ENCODE results near the gene NDUFV2.
"Not testable (repeated sequence)": the region's sequence is repeated elsewhere in the genome, so short reads cannot be mapped to it uniquely, and the experiment has no call there.

The NDUFV2 gene

DNA sequence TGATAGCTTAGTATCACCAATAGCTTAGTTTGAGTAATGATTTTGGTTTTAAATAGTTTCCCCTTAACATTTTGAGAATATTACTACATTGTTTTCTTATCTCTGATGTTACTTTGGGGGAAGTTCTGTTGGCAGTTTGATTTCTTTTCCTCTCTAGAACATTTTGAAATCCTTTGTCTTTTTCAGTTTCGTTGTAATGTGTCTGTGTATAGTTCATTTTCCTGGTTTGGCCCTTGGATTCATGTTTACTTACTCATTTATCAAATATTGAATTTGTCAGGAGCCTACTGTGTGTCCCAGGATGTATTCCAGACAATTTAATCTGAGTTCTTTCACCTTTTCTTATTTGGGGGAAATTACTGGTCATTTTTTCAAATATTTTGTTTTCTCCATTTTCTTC is 50.8 kb downstream of the NDUFV2 start:
- no peak for DNase-seq (ENCODE audit: low spot score)
- TF ChIP-seq, protein P1, sequence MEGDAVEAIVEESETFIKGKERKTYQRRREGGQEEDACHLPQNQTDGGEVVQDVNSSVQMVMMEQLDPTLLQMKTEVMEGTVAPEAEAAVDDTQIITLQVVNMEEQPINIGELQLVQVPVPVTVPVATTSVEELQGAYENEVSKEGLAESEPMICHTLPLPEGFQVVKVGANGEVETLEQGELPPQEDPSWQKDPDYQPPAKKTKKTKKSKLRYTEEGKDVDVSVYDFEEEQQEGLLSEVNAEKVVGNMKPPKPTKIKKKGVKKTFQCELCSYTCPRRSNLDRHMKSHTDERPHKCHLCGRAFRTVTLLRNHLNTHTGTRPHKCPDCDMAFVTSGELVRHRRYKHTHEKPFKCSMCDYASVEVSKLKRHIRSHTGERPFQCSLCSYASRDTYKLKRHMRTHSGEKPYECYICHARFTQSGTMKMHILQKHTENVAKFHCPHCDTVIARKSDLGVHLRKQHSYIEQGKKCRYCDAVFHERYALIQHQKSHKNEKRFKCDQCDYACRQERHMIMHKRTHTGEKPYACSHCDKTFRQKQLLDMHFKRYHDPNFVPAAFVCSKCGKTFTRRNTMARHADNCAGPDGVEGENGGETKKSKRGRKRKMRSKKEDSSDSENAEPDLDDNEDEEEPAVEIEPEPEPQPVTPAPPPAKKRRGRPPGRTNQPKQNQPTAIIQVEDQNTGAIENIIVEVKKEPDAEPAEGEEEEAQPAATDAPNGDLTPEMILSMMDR (IDR thresholded peaks at IDR 0.05; ENCODE audit: extremely low read depth, missing control alignments) = no peak

DNA sequence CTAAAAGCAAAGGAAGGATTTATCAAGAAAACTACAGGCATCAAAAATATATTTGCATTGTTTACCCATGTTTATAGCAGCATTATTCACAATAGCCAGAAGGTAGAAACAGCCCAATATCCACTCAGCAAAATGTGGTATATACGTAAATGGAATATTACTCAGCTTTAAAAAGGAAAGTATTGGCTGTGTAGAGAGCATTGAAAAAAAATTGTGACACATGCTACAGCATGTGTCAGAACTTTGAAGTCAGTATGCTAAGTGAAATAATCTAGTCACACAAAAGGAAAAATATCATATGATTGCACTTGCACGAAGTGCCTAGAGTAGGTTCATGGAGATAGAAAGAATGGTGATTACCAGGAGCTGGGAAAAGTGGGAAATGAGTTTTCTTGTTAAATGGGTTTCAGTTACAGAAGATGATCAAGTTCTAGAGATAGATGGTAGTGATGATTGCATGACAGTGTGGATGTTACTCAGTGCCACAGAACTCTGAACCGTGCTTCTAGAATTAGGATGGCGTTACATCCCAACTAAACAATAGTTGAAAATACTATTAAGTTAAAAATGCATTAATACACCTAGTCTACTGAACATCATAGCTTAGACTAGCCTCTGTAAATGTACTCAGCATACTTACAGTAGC is 54.2 kb downstream of the NDUFV2 start:
- no peak for DNase-seq (ENCODE audit: low spot score)
- TF ChIP-seq, protein P1 (IDR thresholded peaks at IDR 0.05; ENCODE audit: extremely low read depth, missing control alignments) = no peak

DNA sequence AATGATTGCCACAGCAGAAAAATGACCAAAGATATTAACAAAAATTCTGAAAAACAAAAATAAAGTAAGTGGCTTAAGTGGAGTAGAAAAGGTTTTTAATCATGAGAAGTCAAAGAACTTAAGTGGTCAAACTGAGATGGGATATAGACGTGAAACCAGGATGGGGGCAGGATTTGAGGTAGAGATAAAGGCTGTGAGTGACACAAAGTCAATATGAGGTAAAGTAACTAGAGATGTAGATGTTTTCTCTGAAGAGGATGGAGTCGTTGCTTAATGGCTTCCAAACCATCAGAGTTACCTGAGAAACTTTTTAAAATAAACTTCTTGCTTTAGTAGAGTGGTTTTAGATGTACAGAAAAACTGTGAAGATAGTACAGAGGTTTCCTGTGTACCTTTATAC is 55.3 kb downstream of the NDUFV2 start:
- no peak for DNase-seq (ENCODE audit: low spot score)
- TF ChIP-seq, protein P1 (IDR thresholded peaks at IDR 0.05; ENCODE audit: extremely low read depth, missing control alignments) = no peak

DNA sequence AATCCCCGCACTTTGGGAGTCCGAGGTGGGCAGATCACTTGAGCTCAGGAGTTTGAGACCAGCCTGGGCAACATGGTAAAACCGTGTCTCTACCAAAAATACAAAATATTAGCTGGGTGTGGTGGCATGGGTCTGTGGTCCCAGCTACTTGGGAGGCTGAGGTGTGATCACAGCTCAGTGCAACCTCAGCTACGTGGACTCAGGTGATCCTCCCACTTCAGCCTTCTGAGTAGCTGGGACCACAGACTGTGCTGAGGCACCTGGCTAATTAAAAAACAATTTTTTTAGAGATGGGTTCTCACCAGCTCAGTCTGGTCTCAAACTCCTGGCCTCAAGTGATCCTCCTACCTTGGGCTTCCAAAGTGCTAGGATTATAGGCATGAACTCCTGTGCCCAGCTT is 57.5 kb downstream of the NDUFV2 start:
- DNase-seq (ENCODE audit: low spot score) = no peak

DNA sequence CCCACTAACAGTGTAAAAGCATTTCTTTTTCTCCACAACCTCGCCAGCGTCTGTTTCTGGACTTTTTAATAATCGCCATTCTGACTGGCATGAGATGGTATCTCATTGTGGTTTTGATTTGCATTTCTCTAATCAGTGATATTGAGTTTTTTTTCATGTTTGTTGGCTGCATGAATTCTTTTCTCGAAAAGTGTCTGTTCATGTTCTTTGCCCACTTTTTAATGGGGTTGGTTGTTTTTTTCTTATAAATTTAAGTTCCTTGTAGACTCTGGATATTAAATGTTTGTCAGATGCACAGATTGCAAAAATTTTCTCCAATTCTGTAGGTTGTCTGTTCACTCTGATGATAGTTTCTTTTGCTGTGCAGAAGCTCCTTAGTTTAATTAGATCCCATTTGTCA is 60.2 kb downstream of the NDUFV2 start:
- not testable (repeated sequence) for DNase-seq (ENCODE audit: low spot score)

More for the DNA sequence above, 57.5 kb downstream of the NDUFV2 start:
- TF ChIP-seq, protein P1 (IDR thresholded peaks at IDR 0.05; ENCODE audit: extremely low read depth, missing control alignments) = no peak

DNA sequence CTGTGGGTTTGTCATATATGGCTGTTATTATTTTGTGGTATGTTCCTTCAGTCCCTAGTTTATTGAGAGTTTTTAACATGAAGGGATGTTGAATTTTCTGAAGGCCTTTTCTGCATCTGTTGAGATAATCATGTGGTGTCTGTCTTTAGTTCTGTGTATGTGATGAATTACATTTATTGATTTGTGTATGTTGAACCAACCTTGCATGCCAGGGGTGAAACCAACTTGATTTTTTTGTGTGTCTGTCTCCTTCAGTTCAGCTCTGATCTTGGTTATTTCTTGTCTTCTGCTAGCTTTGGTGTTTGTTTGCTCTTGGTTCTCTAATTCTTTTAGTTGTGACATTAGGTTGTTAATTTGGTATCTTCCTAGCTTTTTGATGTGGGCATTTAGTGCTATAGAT is 61.6 kb downstream of the NDUFV2 start:
- not testable (repeated sequence) for DNase-seq (ENCODE audit: low spot score)

DNA sequence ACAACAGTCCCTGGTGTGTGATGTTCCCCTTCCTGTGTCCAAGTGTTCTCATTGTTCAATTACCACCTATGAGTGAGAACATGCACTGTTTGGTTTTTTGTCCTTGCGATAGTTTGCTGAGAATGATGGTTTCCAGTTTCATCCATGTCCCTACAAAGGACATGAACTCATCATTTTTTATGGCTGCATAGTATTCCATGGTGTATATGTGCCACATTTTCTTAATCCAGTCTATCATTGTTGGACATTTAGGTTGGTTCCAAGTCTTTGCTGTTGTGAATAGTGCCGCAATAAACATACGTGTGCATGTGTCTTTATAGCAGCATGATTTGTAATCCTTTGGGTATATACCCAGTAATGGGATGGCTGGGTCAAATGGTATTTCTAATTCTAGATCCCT is 63.4 kb downstream of the NDUFV2 start:
- DNase-seq (ENCODE audit: low spot score) = not testable (repeated sequence)

DNA sequence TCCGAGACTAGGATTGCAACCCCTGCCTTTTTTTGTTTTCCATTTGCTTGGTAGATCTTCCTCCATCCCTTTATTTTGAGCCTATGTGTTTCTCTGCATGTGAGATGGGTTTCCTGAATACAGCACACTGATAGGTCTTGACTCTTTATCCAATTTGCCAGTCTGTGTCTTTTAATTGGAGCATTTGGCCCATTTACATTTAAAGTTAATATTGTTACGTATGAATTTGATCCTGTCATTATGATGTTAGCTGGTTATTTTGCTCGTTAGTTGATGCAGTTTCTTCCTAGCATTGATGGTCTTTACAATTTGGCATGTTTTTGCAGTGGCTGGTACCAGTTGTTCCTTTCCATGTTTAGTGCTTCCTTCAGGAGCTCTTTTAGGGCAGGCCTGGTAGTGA is 67.0 kb downstream of the NDUFV2 start:
- not testable (repeated sequence) for DNase-seq (ENCODE audit: low spot score)

DNA sequence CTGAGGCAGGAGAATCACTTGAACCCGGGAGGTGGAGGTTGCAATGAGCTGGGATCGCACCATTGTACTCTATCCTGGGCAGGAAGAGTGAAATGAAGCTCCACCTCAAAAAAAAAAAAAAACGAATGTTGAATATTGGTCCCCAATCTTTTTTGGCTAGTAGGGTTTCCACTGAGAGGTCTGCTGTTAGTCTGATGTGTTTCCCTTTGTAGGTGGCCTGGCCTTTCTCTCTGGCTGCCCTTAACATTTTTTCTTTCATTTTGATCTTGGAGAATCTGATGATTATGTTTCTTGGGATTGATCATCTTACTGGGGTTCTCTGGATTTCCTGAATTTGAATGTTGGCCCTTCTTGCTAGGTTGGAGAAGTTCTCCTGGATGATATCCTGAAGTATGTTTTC is 69.4 kb downstream of the NDUFV2 start:
- not testable (repeated sequence) for DNase-seq (ENCODE audit: low spot score)

DNA sequence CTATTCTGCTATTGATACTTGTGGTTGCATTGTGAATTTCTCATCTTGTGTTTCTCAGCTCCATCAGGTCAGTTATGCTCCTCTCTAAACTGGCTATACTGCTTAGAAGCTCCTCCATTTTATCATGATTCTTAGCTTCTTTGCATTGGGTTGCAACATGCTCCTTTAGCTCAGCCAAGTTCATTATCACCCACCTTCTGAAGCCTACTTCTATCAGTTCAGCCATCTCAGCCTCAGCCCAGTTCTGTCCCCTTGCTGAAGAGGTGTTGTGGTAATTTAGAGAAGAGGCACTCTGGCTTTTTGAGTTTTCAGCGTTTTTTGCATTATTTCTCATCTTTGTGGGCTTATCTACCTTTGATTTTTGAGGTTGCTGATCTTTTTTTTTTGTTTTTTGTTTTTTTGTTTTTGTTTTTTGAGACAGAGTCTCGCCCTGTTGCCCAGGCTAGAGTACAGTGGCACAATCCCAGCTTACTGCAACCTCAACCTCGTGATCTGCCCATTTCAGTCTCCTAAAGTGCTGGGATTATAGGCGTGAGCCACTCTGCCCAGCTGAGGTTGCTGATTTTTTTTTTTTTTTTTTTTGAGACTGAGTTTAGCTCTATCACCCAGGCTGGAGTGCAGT is 70.1 kb downstream of the NDUFV2 start:
- TF ChIP-seq, protein P1 (IDR thresholded peaks at IDR 0.05; ENCODE audit: extremely low read depth, missing control alignments) = no peak
- no peak for DNase-seq (ENCODE audit: low spot score)

All from GM20000 (cell line).